Osteoblast (primary cell): ENCODE data around the gene TNFRSF1B. TPM values are rescaled to one million over a fixed set of nuclear protein-coding genes. Genes with fewer than 3 reads are reported as not detected.

Experiments
- DNase-seq: peaks from one replicate; pipeline ENCODE4 v3.0.0; 2011; ENCODE audit warnings: low spot score, mixed read lengths; ENCODE audit not compliant: insufficient read length; ENCODE audit errors: missing footprints
- H2AFZ ChIP-seq: 2 replicates; pipeline ENCODE4 v1.6.0; 2011; ENCODE audit warnings: mild to moderate bottlenecking, low read length
- H3K27ac ChIP-seq: 2 replicates; pipeline ENCODE4 v1.5.1; 2011; ENCODE audit warnings: mild to moderate bottlenecking, low read depth, low read length, moderate library complexity
- H3K27me3 ChIP-seq: 2 replicates; pipeline ENCODE4 v1.6.0; 2012; ENCODE audit warnings: mild to moderate bottlenecking, control low read depth, inconsistent platforms, low read length, moderate library complexity; ENCODE audit not compliant: insufficient read depth
- H3K36me3 ChIP-seq: 2 replicates; pipeline ENCODE4 v1.5.1; 2011; ENCODE audit warnings: mild to moderate bottlenecking, low read length, control low read depth, moderate library complexity; ENCODE audit not compliant: insufficient read depth
- H3K4me1 ChIP-seq: 2 replicates; pipeline ENCODE4 v1.5.1; 2011; ENCODE audit warnings: mild to moderate bottlenecking, low read length, control low read depth, moderate library complexity; ENCODE audit not compliant: insufficient read depth
- H3K4me2 ChIP-seq: 2 replicates; pipeline ENCODE4 v1.6.0; 2011; ENCODE audit warnings: mild to moderate bottlenecking, low read length; ENCODE audit not compliant: insufficient read depth
- H3K4me3 ChIP-seq: fragments of 200-600 bp; sonication (generic); 3 replicates; pipeline ENCODE4 v1.5.1; 2012; ENCODE audit warnings: mild to moderate bottlenecking, low read length, inconsistent platforms; ENCODE audit not compliant: insufficient read depth
- H3K79me2 ChIP-seq: 2 replicates; pipeline ENCODE4 v1.6.0; 2012; ENCODE audit warnings: mild to moderate bottlenecking, low read length, control low read depth, inconsistent platforms; ENCODE audit not compliant: insufficient read depth
- H3K9me3 ChIP-seq: 2 replicates; pipeline ENCODE4 v1.5.1; 2011; ENCODE audit warnings: low read depth, low read length, control low read depth
- H4K20me1 ChIP-seq: 2 replicates; pipeline ENCODE4 v1.6.0; 2012; ENCODE audit warnings: mild to moderate bottlenecking, low read length, control low read depth; ENCODE audit not compliant: insufficient read depth
- CTCF ChIP-seq: IDR thresholded peaks from 2 replicates; pipeline ENCODE4 v1.5.1; 2011; ENCODE audit warnings: mild to moderate bottlenecking, low read depth, low read length, moderate library complexity; ENCODE audit errors: extremely low read depth
- total RNA-seq: library from RNA; depleted of rRNA; stranded (reverse); fragments of >200 nt; gene quantifications from 2 replicates; pipeline ENCODE4 v1.2.3, GENCODE V29; 2012

Gene TNFRSF1B
- total RNA-seq, 1 donor, result 12.7 TPM

GRCh38 chr1:12169442-12170135, 2.8 kb downstream of the TNFRSF1B start:
- Histone ChIP-seq H3K4me3 (no peak overlapping the region), H3K36me3 (no peaks in the 10 kb centered on the region), H3K4me1 (peaks cover 9% of the 10 kb centered on the region), H3K9me3 (no peaks in the 10 kb centered on the region), H3K4me2 (no peak overlapping the region), H2AFZ (no peak overlapping the region), H4K20me1 (peaks cover 25% of the 10 kb centered on the region), H3K79me2 (peaks cover 70% of the 10 kb centered on the region), H3K27ac (no peak overlapping the region), H3K27me3 (no peaks in the 10 kb centered on the region)
- peak; percentile 71 for DNase-seq
- TF ChIP-seq CTCF, result no peak

- H3K36me3 ChIP-seq, result no peaks in the 10 kb centered on the region
- peak; percentile 78 for DNase-seq
- TF ChIP-seq CTCF, result no peak
- H3K9me3 ChIP-seq, result no peaks in the 10 kb centered on the region
- no peak overlapping the region for H3K4me3 ChIP-seq
- peaks cover 77% of the 10 kb centered on the region for H3K79me2 ChIP-seq
- peaks cover 9% of the 10 kb centered on the region for H3K4me1 ChIP-seq
- H3K27ac ChIP-seq, result no peak overlapping the region
- H3K27me3 ChIP-seq, result no peaks in the 10 kb centered on the region
- no peak overlapping the region for H2AFZ ChIP-seq
- H4K20me1 ChIP-seq, result peaks cover 25% of the 10 kb centered on the region
- H3K4me2 ChIP-seq, result no peak overlapping the region
These were observed 3.5 kb downstream of the TNFRSF1B start for GRCh38 chr1:12170263-12170671.

GRCh38 chr1:12171206-12172041, 4.6 kb downstream of the TNFRSF1B start:
- H3K4me3 ChIP-seq, result no peak overlapping the region
- TF ChIP-seq CTCF, result no peak

More at GRCh38 chr1:12171206-12172041, 4.6 kb downstream of the TNFRSF1B start:
- Histone ChIP-seq H3K27ac (no peak overlapping the region), H3K4me2 (no peak overlapping the region), H3K36me3 (no peaks in the 10 kb centered on the region), H3K79me2 (peaks cover 87% of the 10 kb centered on the region), H2AFZ (no peak overlapping the region), H3K9me3 (no peaks in the 10 kb centered on the region), H3K4me1 (peaks cover 9% of the 10 kb centered on the region), H3K27me3 (no peaks in the 10 kb centered on the region), H4K20me1 (peaks cover 25% of the 10 kb centered on the region)
- peak; percentile 71 for DNase-seq
